ENCODE measurements around the gene PKNOX2. TPM values are rescaled to one million over a fixed set of nuclear protein-coding genes. Genes with fewer than 3 reads are reported as not detected.

PKNOX2 gene
- total RNA-seq, 4 donors from 2014 or later = 1.5 to 4.6 (median 2.8) TPM

DNA sequence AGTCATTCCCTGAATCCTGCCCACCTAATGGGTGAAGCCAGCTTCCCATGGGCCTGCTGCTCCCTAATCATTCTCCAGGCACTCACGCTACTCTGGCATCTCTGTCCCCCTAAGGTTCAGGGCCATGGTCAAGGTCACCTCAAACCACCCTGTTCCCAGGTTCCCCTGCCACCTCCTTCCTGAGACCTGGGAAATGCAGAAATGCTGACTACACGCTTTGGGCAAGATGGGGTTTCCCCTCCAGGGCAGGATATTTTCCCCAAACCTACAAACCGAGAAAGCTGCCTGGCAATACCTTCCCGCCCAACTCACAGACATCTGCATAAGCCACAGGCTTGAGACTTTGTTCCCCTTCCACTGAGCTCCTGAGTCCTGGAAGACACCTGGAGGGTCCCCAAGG lies 233.9 kb downstream of the PKNOX2 start:
- WGBS, 2 donors = 74 to 84% methylated on average over 4 of the region's 4 CpGs
- intact Hi-C loops (cut with DNase I; ENCODE audit: low total_unique reads) = no loop called here
- TF ChIP-seq, protein P1, sequence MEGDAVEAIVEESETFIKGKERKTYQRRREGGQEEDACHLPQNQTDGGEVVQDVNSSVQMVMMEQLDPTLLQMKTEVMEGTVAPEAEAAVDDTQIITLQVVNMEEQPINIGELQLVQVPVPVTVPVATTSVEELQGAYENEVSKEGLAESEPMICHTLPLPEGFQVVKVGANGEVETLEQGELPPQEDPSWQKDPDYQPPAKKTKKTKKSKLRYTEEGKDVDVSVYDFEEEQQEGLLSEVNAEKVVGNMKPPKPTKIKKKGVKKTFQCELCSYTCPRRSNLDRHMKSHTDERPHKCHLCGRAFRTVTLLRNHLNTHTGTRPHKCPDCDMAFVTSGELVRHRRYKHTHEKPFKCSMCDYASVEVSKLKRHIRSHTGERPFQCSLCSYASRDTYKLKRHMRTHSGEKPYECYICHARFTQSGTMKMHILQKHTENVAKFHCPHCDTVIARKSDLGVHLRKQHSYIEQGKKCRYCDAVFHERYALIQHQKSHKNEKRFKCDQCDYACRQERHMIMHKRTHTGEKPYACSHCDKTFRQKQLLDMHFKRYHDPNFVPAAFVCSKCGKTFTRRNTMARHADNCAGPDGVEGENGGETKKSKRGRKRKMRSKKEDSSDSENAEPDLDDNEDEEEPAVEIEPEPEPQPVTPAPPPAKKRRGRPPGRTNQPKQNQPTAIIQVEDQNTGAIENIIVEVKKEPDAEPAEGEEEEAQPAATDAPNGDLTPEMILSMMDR (IDR thresholded peaks at IDR 0.05) = no peak
- no peak for TF ChIP-seq POLR2A (IDR thresholded peaks at IDR 0.05)
- no peak overlapping the region for H3K4me3 ChIP-seq (ENCODE audit: low read depth, poor library complexity, severe bottlenecking)
- DNase-seq (ENCODE audit: low spot score in 2 of 2) = no peak

DNA sequence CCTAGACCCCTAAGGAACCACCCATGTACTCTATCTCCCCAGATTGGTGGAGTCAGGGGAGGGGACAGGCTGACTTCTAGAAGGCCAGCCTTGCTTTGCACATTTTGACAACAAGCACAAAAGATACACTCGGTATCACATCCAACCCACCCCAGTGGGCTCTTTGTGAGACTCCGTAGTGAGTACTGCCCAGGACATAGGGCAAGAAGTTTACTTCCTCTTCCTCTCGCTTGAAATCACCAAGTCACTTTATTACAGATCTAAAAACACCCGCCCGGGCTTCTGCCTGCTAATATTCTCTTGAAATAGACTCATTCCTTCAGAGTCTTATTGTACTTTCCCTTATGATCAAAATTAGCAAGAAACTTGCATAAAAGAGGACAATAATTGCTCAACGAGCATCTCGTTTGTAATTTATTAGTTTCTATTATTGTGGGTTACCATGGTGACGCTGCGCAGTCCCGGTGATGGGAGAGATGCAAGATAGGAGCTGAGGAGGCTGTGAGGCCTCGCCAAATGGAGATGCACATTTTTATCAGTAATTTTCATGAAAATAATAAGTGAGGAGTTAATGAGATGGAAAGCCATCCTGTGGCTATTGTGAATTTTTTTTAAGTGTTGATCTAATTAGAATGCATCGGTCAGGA lies 234.6 kb downstream of the PKNOX2 start:
- no peak for TF ChIP-seq POLR2A (IDR thresholded peaks at IDR 0.05)
- TF ChIP-seq, protein P1 (IDR thresholded peaks at IDR 0.05) = no peak
- H3K4me3 ChIP-seq (ENCODE audit: low read depth, poor library complexity, severe bottlenecking) = no peak overlapping the region
- no peak for DNase-seq (ENCODE audit: low spot score in 2 of 2)
- 81 to 83% methylated on average over 12 of the region's 12 CpGs for WGBS, 2 donors
- intact Hi-C loops (cut with DNase I; ENCODE audit: low total_unique reads) = no loop called here

DNA sequence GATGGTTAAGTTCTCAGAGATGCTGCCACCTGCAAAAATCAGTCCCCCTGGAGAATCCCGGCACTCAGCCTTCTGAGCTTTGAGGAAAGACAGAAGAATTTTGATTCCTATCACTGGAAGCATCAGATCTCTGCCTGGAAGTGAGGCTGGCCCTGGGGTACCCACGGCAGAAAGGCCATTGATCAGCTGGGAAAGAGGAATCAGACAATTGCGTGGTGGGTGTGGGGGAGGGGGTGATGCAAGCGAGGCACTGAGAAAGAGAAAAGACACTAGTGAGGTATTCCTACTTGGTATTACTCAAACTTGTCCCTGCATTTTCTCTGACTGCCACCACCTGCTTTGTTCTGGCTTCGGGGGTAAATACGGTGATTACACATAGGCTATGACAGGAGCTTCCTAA lies 235.4 kb downstream of the PKNOX2 start:
- 92 to 97% methylated on average over 6 of the region's 6 CpGs for WGBS, 2 donors
- H3K4me3 ChIP-seq (ENCODE audit: low read depth, poor library complexity, severe bottlenecking) = no peak overlapping the region
- TF ChIP-seq, protein P1 (IDR thresholded peaks at IDR 0.05) = no peak
- TF ChIP-seq POLR2A (IDR thresholded peaks at IDR 0.05) = no peak
- intact Hi-C loops (cut with DNase I; ENCODE audit: low total_unique reads) = no loop called here
- no peak for DNase-seq (ENCODE audit: low spot score in 2 of 2)

DNA sequence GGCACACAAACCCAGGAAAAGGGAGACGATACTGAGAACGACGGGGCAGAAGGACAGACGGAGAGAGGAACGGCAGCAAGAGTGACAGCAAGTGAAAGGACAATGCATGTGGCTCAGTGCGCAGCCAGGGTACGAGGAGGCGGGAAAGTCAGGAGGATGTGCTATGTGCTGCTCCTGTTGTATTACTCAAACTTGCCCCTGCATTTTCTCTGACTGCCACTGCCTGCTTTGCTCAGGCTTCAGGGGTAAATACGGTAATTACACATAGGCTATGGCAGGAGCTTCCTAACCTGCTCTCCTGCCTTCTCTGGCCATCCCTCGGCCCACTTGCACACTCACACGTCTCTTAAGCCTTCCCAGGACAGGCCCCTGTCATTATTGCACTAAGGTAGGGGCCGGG lies 236.7 kb downstream of the PKNOX2 start:
- TF ChIP-seq, protein P1 (IDR thresholded peaks at IDR 0.05) = no peak
- TF ChIP-seq POLR2A (IDR thresholded peaks at IDR 0.05) = no peak
- no peak for DNase-seq (ENCODE audit: low spot score in 2 of 2)
- 87 to 89% methylated on average over 12 of the region's 12 CpGs for WGBS, 2 donors
- no peak overlapping the region for H3K4me3 ChIP-seq (ENCODE audit: low read depth, poor library complexity, severe bottlenecking)
- intact Hi-C loops (cut with DNase I; ENCODE audit: low total_unique reads) = no loop called here

DNA sequence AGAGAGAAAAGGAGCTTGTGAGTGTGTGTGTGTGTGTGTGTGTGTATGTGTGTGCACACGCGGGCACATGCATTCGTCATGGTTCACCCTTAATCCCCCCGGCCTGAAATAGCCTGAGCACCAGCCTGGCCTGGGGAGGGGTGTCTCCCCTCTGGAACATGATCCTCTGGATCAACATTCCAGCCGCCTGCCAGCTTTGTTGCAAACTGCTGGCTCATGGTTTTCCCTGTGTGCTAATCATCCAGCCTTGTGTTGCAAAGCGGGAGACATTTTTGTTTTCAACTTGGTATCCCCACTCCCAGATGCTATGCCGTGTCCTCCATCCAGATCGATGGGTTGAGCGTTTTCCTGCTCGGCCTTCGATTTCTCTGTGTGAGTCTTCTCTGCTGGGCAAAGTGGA lies 237.2 kb downstream of the PKNOX2 start:
- no peak for DNase-seq (ENCODE audit: low spot score in 2 of 2)
- no peak overlapping the region for H3K4me3 ChIP-seq (ENCODE audit: low read depth, poor library complexity, severe bottlenecking)
- no peak for TF ChIP-seq POLR2A (IDR thresholded peaks at IDR 0.05)
- TF ChIP-seq, protein P1 (IDR thresholded peaks at IDR 0.05) = no peak
- 82 to 90% methylated on average over 11 of the region's 11 CpGs for WGBS, 2 donors
- intact Hi-C loops (cut with DNase I; ENCODE audit: low total_unique reads) = no loop called here

DNA sequence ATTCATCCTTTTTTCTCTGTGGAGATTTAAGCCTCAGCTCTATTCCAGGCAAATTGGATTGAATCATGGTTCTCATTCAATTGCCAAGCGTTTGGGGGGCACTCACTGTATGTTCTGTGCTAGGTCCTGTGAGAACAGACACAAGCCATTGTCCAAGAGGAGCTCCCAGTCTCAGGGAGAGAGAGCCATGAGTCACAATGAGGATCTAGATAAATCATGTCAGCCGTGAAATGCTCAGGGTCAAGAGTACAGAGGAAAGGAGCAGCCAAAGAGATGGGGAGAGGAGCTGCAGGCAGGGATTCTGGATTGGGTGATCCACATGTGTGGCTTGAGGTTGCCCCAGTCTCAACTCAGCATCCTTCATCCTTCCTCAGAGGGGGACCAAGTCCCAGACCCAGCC lies 237.9 kb downstream of the PKNOX2 start:
- no peak for TF ChIP-seq POLR2A (IDR thresholded peaks at IDR 0.05)
- TF ChIP-seq, protein P1 (IDR thresholded peaks at IDR 0.05) = no peak
- DNase-seq (ENCODE audit: low spot score in 2 of 2) = no peak
- WGBS, 2 donors = 53 to 56% methylated on average over 2 of the region's 2 CpGs
- intact Hi-C loops (cut with DNase I; ENCODE audit: low total_unique reads) = no loop called here
- no peak overlapping the region for H3K4me3 ChIP-seq (ENCODE audit: low read depth, poor library complexity, severe bottlenecking)

Measured in lower leg skin (tissue), 4 donors.